ENCODE data around the gene RPS6KA2.

RPS6KA2 gene

DNA sequence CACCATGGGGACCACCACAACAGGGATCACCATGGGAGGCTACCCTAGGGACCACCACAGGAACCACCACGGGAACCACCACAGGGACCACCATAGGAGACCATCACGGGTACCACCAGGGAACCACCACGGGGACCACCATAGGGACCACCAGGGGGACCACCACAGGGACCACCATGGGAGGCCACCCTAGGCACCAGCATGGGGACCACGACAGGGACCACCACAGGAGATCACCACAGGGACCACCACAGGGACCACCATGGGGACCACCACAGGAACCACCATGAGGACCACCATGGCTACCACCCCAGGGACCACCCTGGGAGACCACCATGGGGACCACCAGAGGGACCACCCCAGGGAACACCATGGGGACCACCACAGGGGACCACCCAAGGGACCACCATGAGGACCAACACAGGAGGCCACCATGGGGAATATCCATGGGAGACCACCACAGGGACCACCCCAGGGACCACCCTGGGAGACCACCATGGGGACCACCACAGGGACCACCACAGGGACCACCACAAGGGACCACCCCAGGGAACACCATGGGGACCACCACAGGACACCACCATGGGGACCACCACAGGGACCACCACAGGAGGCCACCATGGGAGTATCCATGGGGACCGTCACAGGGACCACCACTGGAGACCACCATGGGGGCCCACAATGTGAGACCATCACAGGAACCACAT is 176.7 kb downstream of the RPS6KA2 start:
- in situ Hi-C loops (cut with MboI; ENCODE audit: low pct_unique_long_range_greater_than_20kb, low sequenced_read_pairs): no loop called here
- no peak for DNase-seq

- no peak for DNase-seq
- in situ Hi-C loops (cut with MboI; ENCODE audit: low pct_unique_long_range_greater_than_20kb, low sequenced_read_pairs): loop anchor here (25.0 kb wide), 1 partner anchor 313 kb away; no protein-coding TSS in a partner anchor
Observed at GRCh38 chr6:166449641-166450040, 177.4 kb downstream of the RPS6KA2 start.

- in situ Hi-C loops (cut with MboI; ENCODE audit: low pct_unique_long_range_greater_than_20kb, low sequenced_read_pairs): loop anchor here (25.0 kb wide), 1 partner anchor 313 kb away; no protein-coding TSS in a partner anchor
- DNase-seq: no peak
Observed at GRCh38 chr6:166449036-166449435, 178.0 kb downstream of the RPS6KA2 start.

- DNase-seq: no peak
- in situ Hi-C loops (cut with MboI; ENCODE audit: low pct_unique_long_range_greater_than_20kb, low sequenced_read_pairs): loop anchor here (25.0 kb wide), 1 partner anchor 314 kb away; no protein-coding TSS in a partner anchor
Observed at GRCh38 chr6:166448432-166448831, 178.6 kb downstream of the RPS6KA2 start.

- in situ Hi-C loops (cut with MboI; ENCODE audit: low pct_unique_long_range_greater_than_20kb, low sequenced_read_pairs): loop anchor here (25.0 kb wide), 1 partner anchor 316 kb away; no protein-coding TSS in a partner anchor
- no peak for DNase-seq
Observed at GRCh38 chr6:166446567-166447065, 180.4 kb downstream of the RPS6KA2 start.

DNA sequence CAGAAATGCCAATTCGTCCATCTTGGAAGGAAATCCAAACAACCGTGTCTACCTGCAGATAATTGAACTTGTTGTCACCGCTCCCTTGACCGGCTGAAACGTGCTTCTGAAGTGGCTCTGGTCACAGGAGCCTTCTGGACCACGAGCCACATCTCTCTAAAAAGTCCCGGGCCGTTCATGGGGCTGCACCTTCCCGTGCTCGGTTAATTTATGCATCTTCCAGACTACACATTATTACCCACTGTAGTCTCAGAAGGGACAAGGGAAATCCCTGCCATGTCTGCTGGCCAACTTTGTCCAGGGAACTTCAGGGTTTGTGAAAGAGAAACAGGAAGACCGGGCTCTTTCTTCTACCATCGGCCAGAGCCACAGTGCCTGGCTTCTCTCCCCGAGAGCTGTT is 180.9 kb downstream of the RPS6KA2 start:
- no peak for DNase-seq
- in situ Hi-C loops (cut with MboI; ENCODE audit: low pct_unique_long_range_greater_than_20kb, low sequenced_read_pairs): loop anchor here (25.0 kb wide), 1 partner anchor 316 kb away; no protein-coding TSS in a partner anchor

- DNase-seq: no peak
- in situ Hi-C loops (cut with MboI; ENCODE audit: low pct_unique_long_range_greater_than_20kb, low sequenced_read_pairs): loop anchor here (25.0 kb wide), 1 partner anchor 318 kb away; no protein-coding TSS in a partner anchor
Observed at GRCh38 chr6:166444446-166444845, 182.6 kb downstream of the RPS6KA2 start.

GRCh38 chr6:166443166-166443565 is 183.9 kb downstream of the RPS6KA2 start:
- DNase-seq: no peak
- in situ Hi-C loops (cut with MboI; ENCODE audit: low pct_unique_long_range_greater_than_20kb, low sequenced_read_pairs): loop anchor here (25.0 kb wide), 1 partner anchor 319 kb away; no protein-coding TSS in a partner anchor

DNA sequence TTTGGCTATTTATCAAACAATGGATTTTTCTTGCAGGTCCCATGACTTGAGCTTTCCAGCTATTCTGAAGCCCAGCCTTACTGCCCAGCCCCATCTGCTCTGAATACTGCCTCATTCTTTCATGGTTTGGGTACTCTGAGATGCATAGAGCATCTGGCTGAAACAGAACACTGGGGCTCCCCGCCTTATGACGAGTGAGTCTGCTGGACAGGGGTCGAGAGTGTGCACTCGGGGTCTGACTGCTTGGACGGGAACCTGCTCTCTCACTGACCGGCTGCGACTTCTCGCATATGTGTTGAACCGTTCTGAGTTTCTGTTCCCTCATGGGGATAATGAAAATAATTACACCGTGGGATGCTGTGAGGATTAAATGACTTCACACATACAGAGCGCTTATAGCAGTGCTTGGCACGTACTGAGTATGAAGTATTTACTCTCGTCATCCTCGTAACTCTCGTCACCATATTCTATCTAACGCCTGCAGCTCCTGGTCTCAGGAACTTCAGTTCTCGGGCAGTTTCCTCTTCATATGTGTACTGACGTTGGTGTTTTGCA is 184.8 kb downstream of the RPS6KA2 start:
- in situ Hi-C loops (cut with MboI; ENCODE audit: low pct_unique_long_range_greater_than_20kb, low sequenced_read_pairs): loop anchor here (25.0 kb wide), 1 partner anchor 320 kb away; no protein-coding TSS in a partner anchor

GRCh38 chr6:166441325-166442078 is 185.5 kb downstream of the RPS6KA2 start:
- in situ Hi-C loops (cut with MboI; ENCODE audit: low pct_unique_long_range_greater_than_20kb, low sequenced_read_pairs): loop anchor here (25.0 kb wide), 1 partner anchor 321 kb away; no protein-coding TSS in a partner anchor

More for the DNA sequence above, 184.8 kb downstream of the RPS6KA2 start:
- DNase-seq: no peak

DNA sequence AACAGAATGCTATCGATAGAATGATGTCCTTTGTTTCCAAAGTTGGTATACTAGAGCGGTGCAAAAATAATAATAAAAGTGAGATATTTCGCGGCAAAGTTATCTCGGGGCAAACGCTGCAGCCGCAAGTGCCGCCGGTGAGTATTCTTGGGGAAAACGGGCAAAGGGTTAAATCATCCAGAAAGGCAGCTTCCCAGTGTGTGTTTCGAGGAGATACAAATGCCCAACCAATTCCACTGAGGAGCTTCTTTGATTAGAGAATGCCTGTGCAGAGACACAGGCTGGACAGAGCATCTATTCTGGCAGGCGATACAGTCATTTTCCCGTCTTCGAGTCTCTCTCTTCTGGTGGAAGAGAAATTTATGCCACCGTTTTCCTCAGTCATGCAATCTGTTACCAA is 186.3 kb downstream of the RPS6KA2 start:
- in situ Hi-C loops (cut with MboI; ENCODE audit: low pct_unique_long_range_greater_than_20kb, low sequenced_read_pairs): loop anchor here (25.0 kb wide), 1 partner anchor 322 kb away; no protein-coding TSS in a partner anchor

More at GRCh38 chr6:166441325-166442078, 185.5 kb downstream of the RPS6KA2 start:
- no peak for DNase-seq

GRCh38 chr6:166440106-166440505 is 186.9 kb downstream of the RPS6KA2 start:
- in situ Hi-C loops (cut with MboI; ENCODE audit: low pct_unique_long_range_greater_than_20kb, low sequenced_read_pairs): loop anchor here (25.0 kb wide), 1 partner anchor 322 kb away; no protein-coding TSS in a partner anchor
- no peak for DNase-seq

More for the DNA sequence above, 186.3 kb downstream of the RPS6KA2 start:
- DNase-seq: no peak

DNA sequence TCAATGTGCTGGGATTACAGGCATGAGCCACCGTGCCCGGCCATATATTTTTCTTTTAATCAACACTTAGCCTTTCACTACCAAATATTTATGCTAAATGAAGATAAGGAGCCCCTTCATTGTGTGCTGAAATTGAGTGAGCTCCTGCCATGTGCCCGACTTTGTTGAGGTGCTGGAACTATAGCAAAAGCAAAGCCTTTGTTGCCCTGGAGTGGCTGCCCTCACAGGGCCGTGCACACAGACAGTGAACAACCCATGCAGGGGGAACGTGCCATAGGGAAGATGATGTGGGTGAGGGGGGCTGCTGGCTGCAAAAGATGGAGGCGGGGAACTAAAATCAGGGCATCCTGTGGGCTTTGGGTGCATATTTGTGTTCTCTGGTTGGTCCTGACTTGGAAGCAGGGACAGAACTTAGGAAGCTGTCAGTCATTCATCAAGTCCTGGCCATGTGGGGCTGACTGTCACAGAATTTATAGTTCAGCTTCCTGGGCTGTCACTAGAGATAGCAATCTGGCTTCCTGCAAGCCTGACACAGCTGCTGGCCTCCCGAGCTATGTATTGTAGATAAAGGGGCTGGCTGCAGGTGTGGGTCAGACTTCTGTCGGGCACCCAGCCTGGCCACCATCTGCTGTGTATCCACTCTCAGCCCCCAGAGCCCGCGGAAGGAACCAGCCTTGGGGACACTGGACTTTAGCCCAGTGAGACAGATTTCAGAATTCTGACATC is 187.5 kb downstream of the RPS6KA2 start:
- in situ Hi-C loops (cut with MboI; ENCODE audit: low pct_unique_long_range_greater_than_20kb, low sequenced_read_pairs): loop anchor here (25.0 kb wide), 1 partner anchor 323 kb away; no protein-coding TSS in a partner anchor
- peak; percentile 68 for DNase-seq

GRCh38 chr6:166438211-166438861 is 188.7 kb downstream of the RPS6KA2 start:
- in situ Hi-C loops (cut with MboI; ENCODE audit: low pct_unique_long_range_greater_than_20kb, low sequenced_read_pairs): loop anchor here (25.0 kb wide), 1 partner anchor 324 kb away; no protein-coding TSS in a partner anchor
- no peak for DNase-seq

DNA sequence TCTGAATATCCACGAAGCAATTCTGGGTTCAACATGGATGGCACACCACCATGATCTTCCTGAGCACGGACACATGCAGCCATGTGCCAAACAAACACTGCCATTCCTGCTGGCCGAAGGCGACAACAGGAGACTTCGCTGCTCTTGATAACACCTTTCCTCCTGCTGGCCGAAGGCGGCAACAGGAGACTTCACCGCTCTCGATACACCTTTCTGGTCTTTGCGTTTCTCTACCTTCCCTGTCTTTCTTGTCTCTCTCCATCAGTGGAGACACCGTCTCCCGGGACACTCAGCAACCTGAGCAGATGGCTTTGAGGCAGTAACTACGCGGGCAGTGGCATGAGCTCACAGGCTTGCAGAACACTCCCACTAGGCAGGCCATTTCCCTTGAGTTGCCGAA is 189.4 kb downstream of the RPS6KA2 start:
- in situ Hi-C loops (cut with MboI; ENCODE audit: low pct_unique_long_range_greater_than_20kb, low sequenced_read_pairs): loop anchor here (25.0 kb wide), 1 partner anchor 325 kb away; no protein-coding TSS in a partner anchor

DNA sequence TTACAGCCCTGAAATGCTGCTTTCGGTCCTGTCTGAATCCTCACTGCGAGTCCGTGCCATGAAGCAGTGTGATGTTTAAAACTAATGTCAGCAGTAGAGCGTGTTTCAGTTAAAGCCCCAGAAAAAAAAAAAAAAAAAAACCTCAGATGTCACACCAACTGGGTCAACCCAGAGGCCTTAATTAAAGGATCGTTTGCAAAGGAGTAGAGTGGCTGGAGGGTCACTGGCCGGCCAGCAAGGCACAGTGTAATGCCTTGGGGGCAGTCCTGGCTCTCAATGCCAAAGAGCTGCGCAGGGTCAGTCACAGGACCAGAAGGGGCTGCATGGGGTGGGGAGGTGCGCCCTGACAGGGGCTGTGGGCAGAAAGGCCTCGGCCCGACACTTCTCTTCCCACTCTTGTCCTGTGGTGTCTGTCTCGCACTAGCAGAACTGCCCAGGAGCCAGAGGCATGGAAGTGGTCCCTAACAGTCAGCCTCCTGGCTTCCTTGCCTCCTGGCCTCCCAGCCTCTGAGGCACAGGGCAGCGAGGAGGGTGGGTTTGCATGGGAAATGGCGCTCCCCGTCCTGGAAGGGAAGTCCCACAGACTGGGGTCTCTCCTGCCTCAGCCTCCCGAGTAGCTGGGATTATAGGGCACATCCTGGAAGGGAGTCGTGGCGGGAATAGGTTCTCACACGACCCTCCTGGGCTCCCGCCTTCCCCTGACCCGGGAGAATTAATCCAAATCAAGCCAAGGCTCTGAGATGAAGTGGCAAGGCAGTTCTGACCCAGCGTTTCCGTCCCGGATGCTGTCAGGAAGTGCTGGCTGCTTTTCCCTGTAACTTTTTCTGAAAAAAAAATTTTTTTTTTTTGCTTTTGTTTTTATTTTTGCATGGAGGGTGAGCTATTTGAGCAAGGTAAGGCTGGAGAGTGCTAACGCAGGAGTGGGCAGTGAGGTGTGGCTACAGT is 190.6 kb downstream of the RPS6KA2 start:
- DNase-seq: no peak
- in situ Hi-C loops (cut with MboI; ENCODE audit: low pct_unique_long_range_greater_than_20kb, low sequenced_read_pairs): loop anchor here (25.0 kb wide), 1 partner anchor 326 kb away; no protein-coding TSS in a partner anchor

More for the DNA sequence above, 189.4 kb downstream of the RPS6KA2 start:
- DNase-seq: no peak

- peak; percentile 81 for DNase-seq
Observed at GRCh38 chr6:166435574-166435973, 191.5 kb downstream of the RPS6KA2 start.

More at GRCh38 chr6:166435574-166435973, 191.5 kb downstream of the RPS6KA2 start:
- in situ Hi-C loops (cut with MboI; ENCODE audit: low pct_unique_long_range_greater_than_20kb, low sequenced_read_pairs): loop anchor here (25.0 kb wide), 1 partner anchor 327 kb away; no protein-coding TSS in a partner anchor

All from KBM-7 (cell line).